Rectal smooth muscle tissue (tissue), 1 donor: ENCODE measurements around the gene INF2.

Source experiments
- H3K27ac ChIP-seq: one replicate; pipeline ENCODE4 v1.7.0; 2013; ENCODE audit warnings: low read depth, low read length, inconsistent platforms
- H3K27me3 ChIP-seq: one replicate; pipeline ENCODE4 v1.7.0; 2013; ENCODE audit warnings: low read length; ENCODE audit not compliant: control insufficient read depth, insufficient read depth
- H3K36me3 ChIP-seq: one replicate; pipeline ENCODE4 v1.7.0; 2013; ENCODE audit warnings: low read length; ENCODE audit not compliant: control insufficient read depth, insufficient read depth
- H3K4me1 ChIP-seq: one replicate; pipeline ENCODE4 v1.7.0; 2013; ENCODE audit warnings: low read length; ENCODE audit not compliant: control insufficient read depth, insufficient read depth
- H3K4me3 ChIP-seq: one replicate; pipeline ENCODE4 v1.7.0; 2013; ENCODE audit warnings: low read length
- H3K9ac ChIP-seq: one replicate; pipeline ENCODE4 v1.7.0; 2013; ENCODE audit warnings: low read length

Gene INF2

GRCh38 chr14:104735830-104736642 lies 46.6 kb downstream of the INF2 start:
- Histone ChIP-seq H3K27me3 (no peaks in the 10 kb centered on the region), H3K9ac (no peak overlapping the region), H3K36me3 (no peaks in the 10 kb centered on the region), H3K4me3 (no peak overlapping the region), H3K27ac (peak overlapping the region; percentile 42), H3K4me1 (peaks cover 6% of the 10 kb centered on the region)

GRCh38 chr14:104738375-104739019 lies 49.1 kb downstream of the INF2 start:
- Histone ChIP-seq H3K9ac (no peak overlapping the region), H3K36me3 (no peaks in the 10 kb centered on the region), H3K4me1 (peaks cover 6% of the 10 kb centered on the region), H3K4me3 (no peak overlapping the region), H3K27ac (no peak overlapping the region), H3K27me3 (no peaks in the 10 kb centered on the region)

GRCh38 chr14:104739026-104739425 lies 49.6 kb downstream of the INF2 start:
- Histone ChIP-seq H3K27ac (no peak overlapping the region), H3K4me3 (no peak overlapping the region), H3K4me1 (peaks cover 6% of the 10 kb centered on the region), H3K27me3 (no peaks in the 10 kb centered on the region), H3K36me3 (no peaks in the 10 kb centered on the region), H3K9ac (no peak overlapping the region)

- H3K4me1 ChIP-seq, result peaks cover 6% of the 10 kb centered on the region
- H3K27ac ChIP-seq, result no peak overlapping the region
- H3K4me3 ChIP-seq, result no peak overlapping the region
- H3K36me3 ChIP-seq, result no peaks in the 10 kb centered on the region
- no peaks in the 10 kb centered on the region for H3K27me3 ChIP-seq
- no peak overlapping the region for H3K9ac ChIP-seq
Observed at GRCh38 chr14:104739546-104740516, 50.4 kb downstream of the INF2 start.

GRCh38 chr14:104741108-104741802 lies 51.8 kb downstream of the INF2 start:
- Histone ChIP-seq H3K4me3 (no peak overlapping the region), H3K4me1 (peaks cover 2% of the 10 kb centered on the region), H3K27ac (no peak overlapping the region), H3K27me3 (no peaks in the 10 kb centered on the region), H3K9ac (no peak overlapping the region), H3K36me3 (no peaks in the 10 kb centered on the region)

- H3K9ac ChIP-seq, result no peak overlapping the region
- no peak overlapping the region for H3K4me3 ChIP-seq
- no peak overlapping the region for H3K27ac ChIP-seq
- no peaks in the 10 kb centered on the region for H3K27me3 ChIP-seq
- peaks cover 6% of the 10 kb centered on the region for H3K4me1 ChIP-seq
- H3K36me3 ChIP-seq, result no peaks in the 10 kb centered on the region
Observed at GRCh38 chr14:104741803-104742251, 52.4 kb downstream of the INF2 start.

GRCh38 chr14:104742586-104743455 lies 53.4 kb downstream of the INF2 start:
- Histone ChIP-seq H3K4me1 (peaks cover 9% of the 10 kb centered on the region), H3K27ac (no peak overlapping the region), H3K27me3 (no peaks in the 10 kb centered on the region), H3K36me3 (no peaks in the 10 kb centered on the region), H3K4me3 (no peak overlapping the region), H3K9ac (no peak overlapping the region)

GRCh38 chr14:104743461-104744380 lies 54.3 kb downstream of the INF2 start:
- Histone ChIP-seq H3K9ac (no peak overlapping the region), H3K4me3 (no peak overlapping the region), H3K4me1 (peaks cover 9% of the 10 kb centered on the region), H3K36me3 (no peaks in the 10 kb centered on the region), H3K27ac (no peak overlapping the region), H3K27me3 (no peaks in the 10 kb centered on the region)

GRCh38 chr14:104744484-104744883 lies 55.1 kb downstream of the INF2 start:
- no peak overlapping the region for H3K27ac ChIP-seq
- H3K36me3 ChIP-seq, result no peaks in the 10 kb centered on the region

GRCh38 chr14:104745431-104745830 lies 56.0 kb downstream of the INF2 start:
- H3K4me3 ChIP-seq, result no peak overlapping the region
- no peak overlapping the region for H3K27ac ChIP-seq
- no peaks in the 10 kb centered on the region for H3K27me3 ChIP-seq
- H3K9ac ChIP-seq, result no peak overlapping the region
- no peaks in the 10 kb centered on the region for H3K36me3 ChIP-seq
- peaks cover 9% of the 10 kb centered on the region for H3K4me1 ChIP-seq

More at GRCh38 chr14:104744484-104744883, 55.1 kb downstream of the INF2 start:
- Histone ChIP-seq H3K9ac (no peak overlapping the region), H3K27me3 (no peaks in the 10 kb centered on the region), H3K4me3 (no peak overlapping the region), H3K4me1 (peaks cover 9% of the 10 kb centered on the region)
